ENCODE data around the gene HACE1. TPM values are rescaled to one million over a fixed set of nuclear protein-coding genes. Genes with fewer than 3 reads are reported as not detected.

The HACE1 gene
- total RNA-seq, 1 donor from 2014 or later = 23.6 TPM

DNA sequence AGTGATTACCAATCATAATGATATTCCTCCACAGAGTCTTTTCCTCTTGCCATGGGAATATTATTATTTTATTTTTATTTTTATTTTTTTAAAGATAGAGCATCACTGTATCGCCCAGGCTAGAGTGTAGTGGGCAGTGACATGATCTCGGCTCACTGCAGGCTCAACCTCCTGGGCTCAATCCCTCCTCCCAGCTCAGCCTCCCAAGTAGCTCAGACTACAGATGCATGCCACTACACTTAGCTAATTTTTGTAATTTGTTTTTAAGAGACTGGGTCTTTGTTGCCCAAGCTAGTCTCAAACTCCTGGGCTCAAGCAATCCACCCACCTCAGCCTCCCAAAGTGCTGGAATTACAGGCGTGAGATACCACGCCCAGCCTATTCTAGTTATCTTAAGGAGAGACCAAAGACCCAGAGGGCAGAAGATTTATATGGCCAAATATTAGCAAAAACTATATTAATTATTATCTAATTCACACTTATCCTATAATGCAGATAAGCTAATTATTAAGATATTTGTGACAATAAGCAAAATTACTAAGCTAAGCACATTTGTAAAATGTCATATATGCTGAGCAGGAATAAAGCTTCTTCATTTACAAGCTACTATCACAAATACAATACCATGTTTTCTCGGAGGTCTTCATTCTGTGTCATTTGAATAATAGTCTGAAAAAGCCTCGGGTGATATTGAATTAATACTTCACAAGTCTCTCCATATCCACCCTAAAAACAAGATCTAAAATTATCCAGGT, 63.5 kb downstream of the HACE1 start:
- TF ChIP-seq, protein P1, sequence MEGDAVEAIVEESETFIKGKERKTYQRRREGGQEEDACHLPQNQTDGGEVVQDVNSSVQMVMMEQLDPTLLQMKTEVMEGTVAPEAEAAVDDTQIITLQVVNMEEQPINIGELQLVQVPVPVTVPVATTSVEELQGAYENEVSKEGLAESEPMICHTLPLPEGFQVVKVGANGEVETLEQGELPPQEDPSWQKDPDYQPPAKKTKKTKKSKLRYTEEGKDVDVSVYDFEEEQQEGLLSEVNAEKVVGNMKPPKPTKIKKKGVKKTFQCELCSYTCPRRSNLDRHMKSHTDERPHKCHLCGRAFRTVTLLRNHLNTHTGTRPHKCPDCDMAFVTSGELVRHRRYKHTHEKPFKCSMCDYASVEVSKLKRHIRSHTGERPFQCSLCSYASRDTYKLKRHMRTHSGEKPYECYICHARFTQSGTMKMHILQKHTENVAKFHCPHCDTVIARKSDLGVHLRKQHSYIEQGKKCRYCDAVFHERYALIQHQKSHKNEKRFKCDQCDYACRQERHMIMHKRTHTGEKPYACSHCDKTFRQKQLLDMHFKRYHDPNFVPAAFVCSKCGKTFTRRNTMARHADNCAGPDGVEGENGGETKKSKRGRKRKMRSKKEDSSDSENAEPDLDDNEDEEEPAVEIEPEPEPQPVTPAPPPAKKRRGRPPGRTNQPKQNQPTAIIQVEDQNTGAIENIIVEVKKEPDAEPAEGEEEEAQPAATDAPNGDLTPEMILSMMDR (IDR thresholded peaks at IDR 0.05; ENCODE audit: unreplicated experiment) = no peak
- Mint-ChIP-seq H3K9me3 (ENCODE audit: low read depth) (peaks cover 5% of the 10 kb centered on the region), H3K36me3 (ENCODE audit: insufficient read depth) (peaks cover 7% of the 10 kb centered on the region), H3K27ac (no peak overlapping the region), H3K4me3 (ENCODE audit: low read depth) (no peak overlapping the region), H3K4me1 (ENCODE audit: low read depth) (peaks cover 2% of the 10 kb centered on the region), H3K27me3 (no peaks in the 10 kb centered on the region)
- DNase-seq (ENCODE audit: low spot score, unreplicated experiment) = no peak

DNA sequence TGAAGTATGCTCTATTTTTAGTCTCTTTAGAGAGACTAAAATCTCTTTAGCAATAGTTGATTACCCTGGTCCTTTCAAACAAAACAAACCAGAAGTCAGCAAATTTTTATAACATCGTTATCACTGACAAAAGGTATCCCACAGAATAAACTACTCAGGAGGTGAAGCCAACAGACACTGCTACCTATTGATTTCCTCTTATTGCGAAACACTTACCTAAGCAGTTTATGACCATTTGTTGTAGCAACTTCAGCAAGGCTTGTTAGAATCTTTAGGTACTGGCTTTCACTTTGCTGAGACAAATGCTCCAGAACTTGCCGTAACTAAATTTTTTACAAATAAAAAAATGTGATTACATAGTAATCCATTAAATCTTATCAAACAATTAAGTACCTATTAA, 64.4 kb downstream of the HACE1 start:
- no peak for DNase-seq (ENCODE audit: low spot score, unreplicated experiment)
- Mint-ChIP-seq H3K36me3 (ENCODE audit: insufficient read depth) (no peaks in the 10 kb centered on the region), H3K27me3 (no peaks in the 10 kb centered on the region), H3K4me1 (ENCODE audit: low read depth) (peaks cover 2% of the 10 kb centered on the region), H3K9me3 (ENCODE audit: low read depth) (no peaks in the 10 kb centered on the region), H3K27ac (no peak overlapping the region), H3K4me3 (ENCODE audit: low read depth) (no peak overlapping the region)
- TF ChIP-seq, protein P1 (IDR thresholded peaks at IDR 0.05; ENCODE audit: unreplicated experiment) = no peak

DNA sequence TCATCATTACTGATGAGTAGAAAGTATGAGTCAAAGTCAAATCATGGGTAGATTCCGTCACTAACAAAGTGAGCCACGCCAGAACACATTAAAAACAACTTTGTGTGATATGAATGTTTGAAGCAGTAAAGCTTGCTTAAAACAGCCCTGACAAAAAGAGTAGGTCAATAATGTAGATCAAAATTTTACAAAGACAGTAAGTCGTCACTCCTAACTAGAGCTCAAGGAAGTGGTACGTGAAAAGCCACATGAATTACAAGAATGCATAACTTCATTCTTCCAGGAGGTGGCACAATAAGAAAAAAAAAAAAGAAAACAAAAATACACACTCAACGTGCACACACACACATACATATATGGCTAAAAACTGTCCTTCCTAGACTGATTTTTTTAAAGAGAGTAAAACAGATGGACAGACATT, 69.9 kb downstream of the HACE1 start:
- no peaks in the 10 kb centered on the region for H3K9me3 Mint-ChIP-seq (ENCODE audit: low read depth)
- peaks cover 2% of the 10 kb centered on the region for H3K4me1 Mint-ChIP-seq (ENCODE audit: low read depth)
- peaks cover 3% of the 10 kb centered on the region for H3K36me3 Mint-ChIP-seq (ENCODE audit: insufficient read depth)
- no peak overlapping the region for H3K4me3 Mint-ChIP-seq (ENCODE audit: low read depth)
- no peaks in the 10 kb centered on the region for H3K27me3 Mint-ChIP-seq
- no peak overlapping the region for H3K27ac Mint-ChIP-seq
- TF ChIP-seq, protein P1 (IDR thresholded peaks at IDR 0.05; ENCODE audit: unreplicated experiment) = peak; percentile 53
- DNase-seq (ENCODE audit: low spot score, unreplicated experiment) = no peak

DNA sequence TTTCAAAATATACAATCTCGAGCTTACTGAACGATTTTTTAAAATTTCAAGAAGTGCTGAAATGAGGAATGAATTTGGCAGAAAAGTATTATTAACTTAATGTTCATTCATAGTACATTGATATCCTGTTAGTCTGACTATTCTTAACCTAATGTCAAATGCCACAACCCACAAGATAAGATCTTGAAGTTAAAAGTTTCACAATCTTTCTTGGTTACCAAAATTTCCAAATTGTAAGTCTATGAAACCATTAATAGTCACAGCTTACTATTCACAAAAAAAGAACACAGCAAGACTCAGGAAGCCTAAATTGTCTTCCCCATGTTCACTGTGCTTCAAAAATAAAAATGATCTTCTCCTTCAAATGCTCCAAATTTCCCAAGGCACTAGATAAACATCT, 71.3 kb downstream of the HACE1 start:
- no peak overlapping the region for H3K4me3 Mint-ChIP-seq (ENCODE audit: low read depth)
- no peaks in the 10 kb centered on the region for H3K9me3 Mint-ChIP-seq (ENCODE audit: low read depth)
- H3K27ac Mint-ChIP-seq = no peak overlapping the region
- TF ChIP-seq, protein P1 (IDR thresholded peaks at IDR 0.05; ENCODE audit: unreplicated experiment) = no peak
- peaks cover 3% of the 10 kb centered on the region for H3K4me1 Mint-ChIP-seq (ENCODE audit: low read depth)
- DNase-seq (ENCODE audit: low spot score, unreplicated experiment) = no peak
- no peaks in the 10 kb centered on the region for H3K27me3 Mint-ChIP-seq
- H3K36me3 Mint-ChIP-seq (ENCODE audit: insufficient read depth) = peaks cover 3% of the 10 kb centered on the region

DNA sequence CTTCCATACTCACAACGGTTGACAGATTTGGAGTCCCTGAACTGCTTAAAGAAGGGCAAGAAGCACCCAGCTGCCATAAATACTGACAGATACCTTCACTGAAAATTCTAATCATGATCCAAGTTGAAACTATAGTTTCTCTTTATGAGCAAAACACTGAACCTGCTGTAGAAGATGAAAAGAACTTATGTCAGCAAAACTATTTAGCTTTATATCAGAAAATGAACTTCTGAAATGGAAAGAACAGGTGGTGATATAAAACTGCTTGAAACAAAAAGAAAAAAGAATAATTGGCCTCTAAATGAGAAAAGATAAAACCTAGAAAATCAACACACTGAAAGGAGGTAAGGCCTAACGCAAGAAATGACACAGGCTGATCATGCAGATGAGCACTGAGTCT, 72.4 kb downstream of the HACE1 start:
- Mint-ChIP-seq H3K27me3 (no peaks in the 10 kb centered on the region), H3K9me3 (ENCODE audit: low read depth) (no peaks in the 10 kb centered on the region), H3K27ac (peak overlapping the region; percentile 4), H3K4me3 (ENCODE audit: low read depth) (no peak overlapping the region), H3K36me3 (ENCODE audit: insufficient read depth) (peaks cover 6% of the 10 kb centered on the region), H3K4me1 (ENCODE audit: low read depth) (peaks cover 4% of the 10 kb centered on the region)
- no peak for DNase-seq (ENCODE audit: low spot score, unreplicated experiment)
- TF ChIP-seq, protein P1 (IDR thresholded peaks at IDR 0.05; ENCODE audit: unreplicated experiment) = no peak
